AG04449 (cell line): ENCODE data around the gene RHNO1.

ENCODE experiments used
- CTCF ChIA-PET: fragments of 350-600 bp; formaldehyde crosslinking; extraction: SDS; loops from one replicate; lab custom pipeline; 2021; ENCODE audit warnings: antibody characterized with exemption; lab: Yijun Ruan, JAX
- POLR2A ChIA-PET: fragments of 400-600, 350-600 bp; formaldehyde crosslinking; extraction: SDS; loops from one replicate; lab custom pipeline; 2020; ENCODE audit warnings: antibody characterized with exemption, inconsistent platforms; lab: Yijun Ruan, JAX
- DNase-seq: peaks from one replicate; pipeline ENCODE4 v3.0.0-alpha.2; 2010; ENCODE audit warnings: low read depth, low spot score
- H3K4me3 ChIP-seq: 2 replicates; pipeline ENCODE4 v1.5.1; 2011; ENCODE audit warnings: low read depth, mild to moderate bottlenecking, control low read depth, low read length
- CTCF ChIP-seq: IDR thresholded peaks from one replicate; pipeline ENCODE4 v1.5.1; 2011; ENCODE audit warnings: mild to moderate bottlenecking, moderate library complexity, low read length, control low read depth, inconsistent platforms; ENCODE audit not compliant: insufficient read depth; ENCODE audit errors: missing control alignments

RHNO1 gene

DNA sequence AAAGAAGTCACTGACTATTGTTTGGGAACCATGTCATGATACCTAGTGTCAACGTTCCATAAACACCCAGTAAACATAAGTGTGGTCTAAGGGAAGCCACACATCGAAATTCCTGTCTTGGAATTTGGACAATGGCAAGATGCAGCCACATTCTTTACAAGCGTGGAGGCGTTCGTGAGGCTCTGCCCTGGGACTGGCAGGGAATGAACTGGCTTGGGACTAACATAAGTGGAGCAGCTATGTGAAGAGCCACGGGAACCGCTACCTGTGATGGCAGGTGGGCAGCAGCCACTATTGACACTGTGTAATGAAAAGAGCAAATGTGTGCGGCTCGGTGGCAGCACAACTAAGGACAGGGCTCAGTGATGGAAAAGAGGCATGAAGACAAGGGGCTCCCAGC, 32.2 kb upstream of the RHNO1 start:
- ChIA-PET CTCF (interaction anchor here (0.8 to 11.1 kb wide), 7 partner anchors 9 to 197 kb away, joined by 3 to 90 read pairs (median 11); partner anchors contain the start of genes NRIP2 and TEX52), POLR2A (no interaction called here)
- TF ChIP-seq CTCF: no peak

GRCh38 chr12:2845280-2845679, 31.7 kb upstream of the RHNO1 start:
- CTCF ChIA-PET: interaction anchor here (1.0 to 11.1 kb wide), 10 partner anchors 9 to 197 kb away, joined by 3 to 90 read pairs (median 7); partner anchors contain the start of genes NRIP2 and TEX52
- POLR2A ChIA-PET: no interaction called here
- TF ChIP-seq CTCF: no peak
- peak; percentile 34 for DNase-seq
- no peak overlapping the region for H3K4me3 ChIP-seq

More for the DNA sequence above, 32.2 kb upstream of the RHNO1 start:
- no peak overlapping the region for H3K4me3 ChIP-seq
- no peak for DNase-seq

DNA sequence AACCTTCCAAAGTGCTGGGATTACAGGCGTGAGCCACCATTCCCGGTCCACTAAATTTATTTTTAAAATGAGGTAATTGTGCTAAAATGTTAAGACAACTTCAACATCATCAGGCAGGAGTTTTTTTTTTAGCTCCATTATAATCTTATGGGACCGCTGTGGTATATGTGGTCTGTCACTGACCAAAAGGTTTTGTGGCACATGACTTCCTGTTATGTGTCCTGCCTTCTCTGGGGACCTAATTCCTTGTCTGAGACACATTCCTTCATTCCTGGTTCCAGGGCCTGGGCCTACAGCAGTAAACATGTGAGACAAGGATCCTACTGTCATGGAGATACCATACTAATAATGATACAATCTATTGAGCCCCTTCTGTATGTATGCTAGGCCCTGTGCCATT, 25.1 kb upstream of the RHNO1 start:
- H3K4me3 ChIP-seq: no peak overlapping the region
- no peak for TF ChIP-seq CTCF
- ChIA-PET POLR2A (no interaction called here), CTCF (interaction anchor here (1.1 to 11.1 kb wide), 6 partner anchors 9 to 190 kb away, joined by 3 to 90 read pairs (median 5); partner anchors contain the start of gene NRIP2)
- DNase-seq: no peak

DNA sequence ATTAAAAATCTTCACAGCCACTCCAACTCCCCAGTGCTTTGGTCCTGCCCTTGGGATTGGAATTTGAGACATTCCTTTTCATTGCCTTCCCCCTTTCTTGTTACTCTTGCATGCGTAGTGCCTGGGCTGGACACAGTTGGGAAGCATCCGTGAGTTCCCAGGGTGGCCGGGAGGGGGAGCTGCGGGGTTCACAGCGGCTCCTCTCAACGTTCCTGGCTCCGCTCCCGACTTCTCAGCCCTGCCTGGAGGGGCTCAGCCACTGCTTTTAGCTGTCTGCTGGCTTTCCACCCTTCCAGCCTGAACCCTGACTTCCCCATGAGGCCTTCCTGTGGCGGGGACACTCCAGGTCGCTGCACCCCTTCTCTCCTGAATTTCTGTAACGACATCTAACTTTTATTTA, 23.4 kb upstream of the RHNO1 start:
- no peak overlapping the region for H3K4me3 ChIP-seq
- ChIA-PET POLR2A (no interaction called here), CTCF (interaction anchor here (0.5 to 11.1 kb wide), 25 partner anchors 8 to 207 kb away, joined by 3 to 90 read pairs (median 5); partner anchors contain the start of genes FOXM1, NRIP2 and RHNO1)
- DNase-seq: no peak
- TF ChIP-seq CTCF: peak; percentile 94

DNA sequence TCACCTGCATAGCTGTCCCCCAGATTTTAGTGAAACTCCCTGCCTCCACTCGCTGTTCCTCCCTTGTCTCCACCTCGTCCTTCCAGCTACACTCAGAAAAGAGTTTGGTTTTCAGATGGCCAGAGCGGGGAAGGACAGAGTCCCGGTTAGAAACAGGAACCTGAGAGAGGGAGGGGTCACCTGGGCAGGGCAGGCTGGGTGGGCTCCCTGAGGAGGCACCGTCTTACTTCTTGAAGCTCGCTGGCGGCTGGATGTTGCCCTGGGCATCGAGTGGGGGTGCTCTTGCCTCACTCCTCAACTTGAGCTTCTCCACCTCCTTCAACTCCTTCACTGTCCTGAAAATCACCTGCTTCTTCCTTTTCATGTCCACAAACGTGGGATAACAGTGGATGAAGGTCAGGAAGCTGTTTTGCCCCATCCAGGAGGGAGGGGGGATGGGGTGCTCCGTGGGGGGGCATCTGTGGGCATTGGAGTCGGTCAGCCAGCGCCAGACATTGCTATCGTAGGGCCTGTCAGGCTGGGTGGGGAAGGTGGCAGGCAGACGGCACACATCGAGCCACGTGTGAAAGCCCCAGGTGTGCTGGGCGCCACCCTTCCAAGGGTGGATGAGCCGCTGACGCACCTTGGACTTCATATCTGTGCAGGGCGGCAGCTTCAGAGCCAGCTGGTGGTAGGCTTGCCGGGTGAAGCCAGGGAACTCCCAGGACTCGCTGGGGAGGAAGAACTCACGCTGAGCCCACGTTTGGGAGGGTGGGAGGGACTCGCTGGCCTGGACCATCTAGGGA, 22.2 kb upstream of the RHNO1 start:
- no peak for DNase-seq
- TF ChIP-seq CTCF: no peak
- CTCF ChIA-PET: interaction anchor here (1.0 to 11.1 kb wide), 21 partner anchors 10 to 187 kb away, joined by 3 to 90 read pairs (median 5); partner anchors contain the start of genes FOXM1, NRIP2 and RHNO1
- POLR2A ChIA-PET: no interaction called here
- no peak overlapping the region for H3K4me3 ChIP-seq

DNA sequence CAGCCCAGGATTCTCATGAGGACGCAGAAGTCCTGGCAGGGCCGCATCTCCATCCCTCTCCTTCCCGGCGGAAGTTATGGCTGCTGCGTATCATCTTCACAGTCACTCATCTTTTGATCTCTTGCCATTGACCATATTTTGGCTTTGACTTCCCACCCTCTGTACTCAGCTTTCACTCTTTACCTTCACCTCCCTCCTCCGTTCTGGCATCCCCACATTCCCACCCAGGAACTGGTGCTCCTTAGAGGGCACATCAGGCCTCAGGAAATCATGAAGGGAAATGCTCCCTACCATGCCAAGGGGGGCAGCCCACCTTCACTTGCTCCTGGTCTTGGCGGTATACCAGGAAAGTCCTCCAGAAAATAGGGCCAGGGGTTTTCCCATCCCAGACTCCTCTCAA, 21.5 kb upstream of the RHNO1 start:
- POLR2A ChIA-PET: no interaction called here
- no peak overlapping the region for H3K4me3 ChIP-seq
- CTCF ChIA-PET: interaction anchor here (0.9 to 8.1 kb wide), 8 partner anchors 10 to 187 kb away, joined by 3 to 76 read pairs (median 18); no protein-coding TSS in a partner anchor
- no peak for TF ChIP-seq CTCF
- DNase-seq: no peak
